Measurements from ENCODE around the gene IPO11.

- no peak for TF ChIP-seq CTCF (conservative IDR thresholded peaks at IDR 0.05 in 1 of 2, IDR thresholded peaks at IDR 0.05 in 1 of 2; ENCODE audit: extremely low read depth in 1 of 2, insufficient read depth in 1 of 2, low read depth in 1 of 2, low read length in 2 of 2)
- no peak for TF ChIP-seq EZH2 (IDR thresholded peaks at IDR 0.05; ENCODE audit: borderline replicate concordance, low read length)
Observed at GRCh38 chr5:62432621-62433064, 20.1 kb downstream of the IPO11 start.
